Dermis microvascular lymphatic vessel endothelial cell (primary cell): Measurements from ENCODE around the gene ARHGEF17. TPM values are rescaled to one million over a fixed set of nuclear protein-coding genes. Genes with fewer than 3 reads are reported as not detected.
A peak's percentile ranks its signal among the peaks of the same experiment; 100 is the strongest.
"Not testable (repeated sequence)": the region's sequence is repeated elsewhere in the genome, so short reads cannot be mapped to it uniquely, and the experiment has no call there.

Experiments
- DNase-seq, 2 donors: peaks; one replicate each; pipeline versions ENCODE4 v3.0.0 to v3.0.0-alpha.2; 2010; ENCODE audit warnings: low read depth in 2 of 2
- total RNA-seq: library from RNA; depleted of rRNA; stranded (reverse); fragments of >200 nt; gene quantifications from 2 replicates; pipeline ENCODE4 v1.2.1, GENCODE V29; 2014

The ARHGEF17 gene
- total RNA-seq, 1 donor from 2014 or later = 29.8 TPM

- no peak for DNase-seq
Measured at GRCh38 chr11:73273222-73273895, 34.7 kb upstream of the ARHGEF17 start.

- not testable (repeated sequence) for DNase-seq
Measured at GRCh38 chr11:73274191-73274590, 33.9 kb upstream of the ARHGEF17 start.

GRCh38 chr11:73274722-73275380 is 33.2 kb upstream of the ARHGEF17 start:
- DNase-seq = no peak

- DNase-seq = no peak
Measured at GRCh38 chr11:73275381-73275750, 32.7 kb upstream of the ARHGEF17 start.

GRCh38 chr11:73277467-73277866 is 30.6 kb upstream of the ARHGEF17 start:
- no peak for DNase-seq

GRCh38 chr11:73280626-73281025 is 27.4 kb upstream of the ARHGEF17 start:
- DNase-seq = no peak

- no peak for DNase-seq
Measured at GRCh38 chr11:73281201-73281741, 26.8 kb upstream of the ARHGEF17 start.

- no peak for DNase-seq
Measured at GRCh38 chr11:73281796-73282660, 26.0 kb upstream of the ARHGEF17 start.

GRCh38 chr11:73283276-73284000 is 24.6 kb upstream of the ARHGEF17 start:
- DNase-seq = no peak

GRCh38 chr11:73284106-73284505 is 24.0 kb upstream of the ARHGEF17 start:
- DNase-seq = no peak

- no peak for DNase-seq
Measured at GRCh38 chr11:73285721-73286120, 22.4 kb upstream of the ARHGEF17 start.

- no peak for DNase-seq
Measured at GRCh38 chr11:73286240-73286810, 21.8 kb upstream of the ARHGEF17 start.

- DNase-seq = no peak
Measured at GRCh38 chr11:73287400-73288101, 20.5 kb upstream of the ARHGEF17 start.

GRCh38 chr11:73288192-73288872 is 19.7 kb upstream of the ARHGEF17 start:
- no peak for DNase-seq

GRCh38 chr11:73288873-73289707 is 19.0 kb upstream of the ARHGEF17 start:
- peak; percentile 62 to 83 for DNase-seq

GRCh38 chr11:73290536-73290935 is 17.5 kb upstream of the ARHGEF17 start:
- DNase-seq = no peak

- no peak for DNase-seq
Measured at GRCh38 chr11:73291196-73291595, 16.9 kb upstream of the ARHGEF17 start.

GRCh38 chr11:73291781-73292524 is 16.1 kb upstream of the ARHGEF17 start:
- DNase-seq = no peak
